Mesothelial cell of epicardium (in vitro differentiated cells): ENCODE measurements around the gene ADAM11. TPM values are rescaled to one million over a fixed set of nuclear protein-coding genes. Genes with fewer than 3 reads are reported as not detected.
"Not testable (repeated sequence)": the region's sequence is repeated elsewhere in the genome, so short reads cannot be mapped to it uniquely, and the experiment has no call there.

Source experiments
- DNase-seq, 2 experiments: peaks; one replicate each; pipeline ENCODE4 v3.0.0; 2021; ENCODE audit warnings: low spot score in 2 of 2; ENCODE audit not compliant: unreplicated experiment in 2 of 2
- H3K27ac Mint-ChIP-seq: 2 replicates; pipeline ENCODE4 v1.8.0; 2021; ENCODE audit warnings: mixed read lengths
- H3K27me3 Mint-ChIP-seq: 2 replicates; pipeline ENCODE4 v1.8.0; 2021; ENCODE audit warnings: low read depth, mixed read lengths
- H3K36me3 Mint-ChIP-seq: 2 replicates; pipeline ENCODE4 v1.8.0; 2021; ENCODE audit warnings: mixed read lengths
- H3K4me1 Mint-ChIP-seq: 2 replicates; pipeline ENCODE4 v1.8.0; 2021; ENCODE audit warnings: mixed read lengths
- H3K4me3 Mint-ChIP-seq: 2 replicates; pipeline ENCODE4 v1.8.0; 2021; ENCODE audit warnings: mild to moderate bottlenecking, moderate library complexity, mixed read lengths
- H3K9me3 Mint-ChIP-seq: 2 replicates; pipeline ENCODE4 v1.8.0; 2021; ENCODE audit warnings: mixed read lengths
- total RNA-seq: library from RNA; stranded (reverse); gene quantifications from 3 replicates; pipeline ENCODE4 v1.2.1, GENCODE V29; 2021
- TF ChIP-seq, protein P1 (sequence below): fragments of 200-600 bp; sonication (generic); IDR thresholded peaks from one replicate; pipeline ENCODE4 v1.5.0; 2021; ENCODE audit warnings: antibody characterized with exemption; ENCODE audit not compliant: unreplicated experiment

ADAM11 gene
- total RNA-seq, 1 donor from 2014 or later: 8.5 TPM

DNA sequence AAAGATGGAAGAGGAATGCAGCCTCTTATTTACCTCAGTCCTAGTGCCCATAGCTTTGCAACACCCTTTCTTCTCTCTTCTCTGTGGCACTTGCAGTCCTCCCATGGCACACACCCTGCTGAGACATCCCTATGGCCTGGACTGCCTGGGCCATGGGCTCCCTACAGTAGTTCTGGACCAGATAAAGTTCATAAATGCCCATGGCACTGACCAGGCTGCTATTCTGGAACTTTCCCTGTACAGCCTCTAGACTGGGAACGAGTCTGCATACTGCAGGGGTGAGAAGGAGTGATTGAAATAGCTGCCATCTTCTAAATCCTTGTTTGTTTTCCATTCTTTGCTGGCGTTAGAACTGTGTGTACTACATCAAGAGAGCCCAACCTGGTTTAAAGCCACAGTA, 24.5 kb upstream of the ADAM11 start:
- TF ChIP-seq, protein P1, sequence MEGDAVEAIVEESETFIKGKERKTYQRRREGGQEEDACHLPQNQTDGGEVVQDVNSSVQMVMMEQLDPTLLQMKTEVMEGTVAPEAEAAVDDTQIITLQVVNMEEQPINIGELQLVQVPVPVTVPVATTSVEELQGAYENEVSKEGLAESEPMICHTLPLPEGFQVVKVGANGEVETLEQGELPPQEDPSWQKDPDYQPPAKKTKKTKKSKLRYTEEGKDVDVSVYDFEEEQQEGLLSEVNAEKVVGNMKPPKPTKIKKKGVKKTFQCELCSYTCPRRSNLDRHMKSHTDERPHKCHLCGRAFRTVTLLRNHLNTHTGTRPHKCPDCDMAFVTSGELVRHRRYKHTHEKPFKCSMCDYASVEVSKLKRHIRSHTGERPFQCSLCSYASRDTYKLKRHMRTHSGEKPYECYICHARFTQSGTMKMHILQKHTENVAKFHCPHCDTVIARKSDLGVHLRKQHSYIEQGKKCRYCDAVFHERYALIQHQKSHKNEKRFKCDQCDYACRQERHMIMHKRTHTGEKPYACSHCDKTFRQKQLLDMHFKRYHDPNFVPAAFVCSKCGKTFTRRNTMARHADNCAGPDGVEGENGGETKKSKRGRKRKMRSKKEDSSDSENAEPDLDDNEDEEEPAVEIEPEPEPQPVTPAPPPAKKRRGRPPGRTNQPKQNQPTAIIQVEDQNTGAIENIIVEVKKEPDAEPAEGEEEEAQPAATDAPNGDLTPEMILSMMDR: no peak
- H3K27me3 Mint-ChIP-seq: no peaks in the 10 kb centered on the region
- no peak for DNase-seq
- H3K4me3 Mint-ChIP-seq: no peak overlapping the region
- no peak overlapping the region for H3K27ac Mint-ChIP-seq
- H3K9me3 Mint-ChIP-seq: no peaks in the 10 kb centered on the region
- H3K4me1 Mint-ChIP-seq: no peaks in the 10 kb centered on the region
- H3K36me3 Mint-ChIP-seq: peaks cover 7% of the 10 kb centered on the region

DNA sequence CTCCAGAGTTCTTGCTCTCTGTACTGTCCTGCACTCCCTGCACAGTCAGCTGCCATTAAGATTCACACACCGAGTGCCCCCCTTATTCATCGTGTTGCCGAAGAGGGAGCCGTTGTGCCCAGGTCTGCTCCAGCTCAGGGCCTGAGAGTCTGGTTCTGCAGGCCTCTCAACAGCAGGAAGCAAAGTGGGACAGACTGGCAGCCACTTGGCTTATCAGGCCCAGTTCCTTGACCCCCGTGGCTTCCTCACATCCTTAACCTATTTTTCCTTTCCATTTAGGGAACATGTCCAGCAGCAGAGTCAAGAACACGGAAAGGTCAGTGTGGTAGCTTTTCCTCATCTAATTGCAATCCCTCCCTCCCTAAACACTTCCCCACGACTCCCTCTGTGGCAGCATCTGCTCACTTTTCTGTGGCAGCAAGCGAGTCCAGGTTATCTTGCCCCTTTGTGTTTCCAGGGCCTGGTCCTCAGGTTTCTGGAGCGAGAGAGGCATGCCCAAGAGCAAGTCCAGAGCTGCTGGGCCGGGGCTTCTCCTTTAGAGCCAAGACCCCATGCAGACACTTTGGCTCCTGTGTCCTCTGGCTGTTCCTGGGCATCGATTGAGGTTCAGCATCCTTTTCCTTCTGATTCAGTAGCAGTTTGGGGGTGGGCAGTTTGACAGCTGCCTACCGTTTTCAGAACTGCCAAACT, 22.1 kb upstream of the ADAM11 start:
- Mint-ChIP-seq H3K9me3 (no peaks in the 10 kb centered on the region), H3K27ac (no peak overlapping the region), H3K4me1 (no peaks in the 10 kb centered on the region), H3K27me3 (no peaks in the 10 kb centered on the region), H3K36me3 (peaks cover 4% of the 10 kb centered on the region), H3K4me3 (no peak overlapping the region)
- no peak for DNase-seq
- TF ChIP-seq, protein P1: no peak

DNA sequence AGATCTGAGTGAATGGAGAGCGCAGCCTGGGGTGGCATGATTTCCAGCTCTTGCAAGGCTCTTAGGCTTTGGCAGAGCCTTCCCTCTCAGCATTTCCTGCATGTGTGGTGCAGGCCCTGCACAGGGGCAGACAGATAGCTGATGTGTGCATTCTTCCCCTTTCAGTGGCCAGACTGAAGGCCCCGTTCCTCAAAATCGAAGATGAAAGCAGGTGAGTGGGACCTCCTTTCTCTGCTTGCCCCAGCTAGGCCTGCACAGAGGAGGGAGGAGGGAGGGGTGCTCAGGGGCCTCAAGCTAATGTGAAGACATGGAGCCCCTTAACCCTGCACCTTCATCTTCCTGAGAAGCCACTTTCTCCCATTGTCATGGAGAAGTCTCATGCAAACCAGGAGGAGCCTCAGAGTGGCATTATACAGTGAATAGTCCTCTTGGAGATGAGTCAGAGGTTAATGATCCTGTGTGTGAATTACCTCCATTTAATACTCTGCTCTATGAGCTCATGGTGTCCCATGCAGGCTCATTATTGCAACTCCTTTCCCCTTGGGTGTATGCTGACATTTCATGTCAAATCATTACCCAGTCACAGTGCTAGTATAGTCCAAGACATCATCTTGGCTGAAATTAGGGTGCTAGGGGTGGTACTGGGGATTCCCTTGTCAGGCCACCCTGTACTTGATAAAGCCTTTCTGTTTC, 20.4 kb upstream of the ADAM11 start:
- DNase-seq: no peak
- H3K36me3 Mint-ChIP-seq: no peaks in the 10 kb centered on the region
- TF ChIP-seq, protein P1: no peak
- no peak overlapping the region for H3K27ac Mint-ChIP-seq
- H3K4me3 Mint-ChIP-seq: no peak overlapping the region
- H3K27me3 Mint-ChIP-seq: no peaks in the 10 kb centered on the region
- H3K9me3 Mint-ChIP-seq: no peaks in the 10 kb centered on the region
- no peaks in the 10 kb centered on the region for H3K4me1 Mint-ChIP-seq

DNA sequence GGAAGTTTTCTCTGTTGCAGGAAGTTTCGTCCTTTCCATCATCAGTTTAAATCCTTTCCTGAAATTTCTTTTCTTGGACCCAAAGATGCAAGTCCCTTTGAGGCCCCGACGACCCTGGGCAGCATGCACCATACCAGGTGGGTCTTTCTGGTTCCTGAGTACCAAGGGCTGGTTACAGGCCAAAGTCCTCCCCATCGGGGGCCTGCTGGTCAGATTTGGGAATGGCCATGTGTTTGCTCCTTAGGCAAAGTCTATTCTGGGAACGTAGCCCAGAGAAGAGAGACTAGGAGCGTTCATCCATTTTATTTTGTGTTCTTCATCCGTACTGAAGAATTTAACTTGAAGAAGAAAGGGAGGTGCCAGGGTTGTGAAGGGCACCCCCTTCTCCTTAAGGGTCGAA, 17.5 kb upstream of the ADAM11 start:
- no peak overlapping the region for H3K4me3 Mint-ChIP-seq
- H3K4me1 Mint-ChIP-seq: no peaks in the 10 kb centered on the region
- H3K27me3 Mint-ChIP-seq: no peaks in the 10 kb centered on the region
- DNase-seq: no peak
- H3K9me3 Mint-ChIP-seq: no peaks in the 10 kb centered on the region
- no peak overlapping the region for H3K27ac Mint-ChIP-seq
- TF ChIP-seq, protein P1: no peak
- peaks cover 2% of the 10 kb centered on the region for H3K36me3 Mint-ChIP-seq

DNA sequence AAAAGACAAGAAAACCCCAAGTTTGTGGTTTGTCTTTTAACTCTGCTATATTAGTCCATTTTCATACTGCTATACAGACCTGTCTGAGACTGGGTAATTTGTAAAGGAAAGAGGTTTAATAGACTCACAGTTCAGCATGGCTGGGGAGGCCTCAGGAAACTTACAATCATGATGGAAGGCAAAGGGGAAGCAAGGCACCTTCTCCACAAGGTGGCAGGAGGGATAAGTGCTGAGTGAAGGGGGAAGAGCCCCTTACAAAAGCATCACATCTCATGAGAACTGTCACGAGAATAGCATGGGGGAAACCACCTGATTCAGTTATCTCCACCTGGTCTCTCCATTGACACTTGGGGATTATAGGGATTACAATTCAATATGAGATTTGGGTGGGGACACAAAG, 13.5 kb upstream of the ADAM11 start:
- TF ChIP-seq, protein P1: no peak
- Mint-ChIP-seq H3K36me3 (peaks cover 2% of the 10 kb centered on the region), H3K27me3 (no peaks in the 10 kb centered on the region), H3K4me3 (no peak overlapping the region), H3K9me3 (no peaks in the 10 kb centered on the region), H3K27ac (no peak overlapping the region), H3K4me1 (peaks cover 6% of the 10 kb centered on the region)
- DNase-seq: no peak

DNA sequence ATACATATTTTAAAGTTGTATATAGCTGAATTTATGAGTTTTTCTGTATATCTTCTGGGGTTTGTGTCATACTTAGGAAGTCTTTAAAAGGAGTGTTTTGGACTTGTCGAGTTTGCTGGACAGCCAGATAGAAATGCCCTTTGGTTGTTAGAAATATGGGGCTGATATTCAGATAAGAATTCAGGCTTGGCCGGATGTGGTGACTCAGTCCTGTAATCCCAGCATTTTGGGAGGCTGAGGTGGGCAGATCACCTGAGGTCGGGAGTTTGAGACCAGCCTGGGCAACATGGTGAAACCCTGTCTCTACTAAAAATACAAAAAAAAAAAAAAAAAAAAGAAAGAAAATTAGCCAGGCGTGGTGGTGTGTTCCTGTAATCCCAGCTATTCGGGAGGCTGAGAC, 13.1 kb upstream of the ADAM11 start:
- H3K4me3 Mint-ChIP-seq, H3K36me3 Mint-ChIP-seq, H3K4me1 Mint-ChIP-seq, H3K27me3 Mint-ChIP-seq, H3K9me3 Mint-ChIP-seq, H3K27ac Mint-ChIP-seq, DNase-seq: not testable (repeated sequence)
